Panc1 (cell line): Measurements from ENCODE around the gene CD300A.

Experiments
- TCF7L2 ChIP-seq: IDR thresholded peaks from 2 replicates; pipeline ENCODE4 v1.6.1; 2011; ENCODE audit warnings: mild to moderate bottlenecking, low read depth, low read length, inconsistent platforms
- TF ChIP-seq, protein P1 (sequence below): fragments of 450-650 bp; IDR thresholded peaks from 2 replicates; pipeline ENCODE4 v1.5.1; 2017; ENCODE audit warnings: mild to moderate bottlenecking

DNA sequence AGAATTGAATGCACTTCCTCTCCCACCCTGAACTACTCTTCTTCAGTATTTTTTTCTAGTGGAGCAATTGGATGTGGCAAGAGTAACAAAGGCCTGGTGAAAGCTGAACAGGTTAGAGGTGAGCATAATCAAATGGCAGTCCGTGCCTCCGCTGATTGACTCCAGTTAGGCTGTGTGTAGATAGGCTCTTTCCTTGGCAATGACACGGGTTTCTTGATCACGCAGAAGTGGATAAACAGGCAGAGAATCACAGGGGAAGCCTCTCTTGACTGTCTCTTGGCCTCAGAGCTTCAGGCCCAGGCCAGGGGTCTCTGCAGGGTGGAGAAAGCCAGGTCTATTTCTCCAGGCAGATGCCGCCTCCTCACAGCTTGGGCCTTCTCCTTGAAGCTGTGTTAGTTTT, 60.6 kb downstream of the CD300A start:
- TF ChIP-seq TCF7L2, result no peak
- TF ChIP-seq, protein P1, sequence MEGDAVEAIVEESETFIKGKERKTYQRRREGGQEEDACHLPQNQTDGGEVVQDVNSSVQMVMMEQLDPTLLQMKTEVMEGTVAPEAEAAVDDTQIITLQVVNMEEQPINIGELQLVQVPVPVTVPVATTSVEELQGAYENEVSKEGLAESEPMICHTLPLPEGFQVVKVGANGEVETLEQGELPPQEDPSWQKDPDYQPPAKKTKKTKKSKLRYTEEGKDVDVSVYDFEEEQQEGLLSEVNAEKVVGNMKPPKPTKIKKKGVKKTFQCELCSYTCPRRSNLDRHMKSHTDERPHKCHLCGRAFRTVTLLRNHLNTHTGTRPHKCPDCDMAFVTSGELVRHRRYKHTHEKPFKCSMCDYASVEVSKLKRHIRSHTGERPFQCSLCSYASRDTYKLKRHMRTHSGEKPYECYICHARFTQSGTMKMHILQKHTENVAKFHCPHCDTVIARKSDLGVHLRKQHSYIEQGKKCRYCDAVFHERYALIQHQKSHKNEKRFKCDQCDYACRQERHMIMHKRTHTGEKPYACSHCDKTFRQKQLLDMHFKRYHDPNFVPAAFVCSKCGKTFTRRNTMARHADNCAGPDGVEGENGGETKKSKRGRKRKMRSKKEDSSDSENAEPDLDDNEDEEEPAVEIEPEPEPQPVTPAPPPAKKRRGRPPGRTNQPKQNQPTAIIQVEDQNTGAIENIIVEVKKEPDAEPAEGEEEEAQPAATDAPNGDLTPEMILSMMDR, result no peak
